Measurements from ENCODE around the gene HIVEP1.

HIVEP1 gene

GRCh38 chr6:11994875-11995461 is 17.1 kb upstream of the HIVEP1 start:
- DNase-seq = no peak

DNA sequence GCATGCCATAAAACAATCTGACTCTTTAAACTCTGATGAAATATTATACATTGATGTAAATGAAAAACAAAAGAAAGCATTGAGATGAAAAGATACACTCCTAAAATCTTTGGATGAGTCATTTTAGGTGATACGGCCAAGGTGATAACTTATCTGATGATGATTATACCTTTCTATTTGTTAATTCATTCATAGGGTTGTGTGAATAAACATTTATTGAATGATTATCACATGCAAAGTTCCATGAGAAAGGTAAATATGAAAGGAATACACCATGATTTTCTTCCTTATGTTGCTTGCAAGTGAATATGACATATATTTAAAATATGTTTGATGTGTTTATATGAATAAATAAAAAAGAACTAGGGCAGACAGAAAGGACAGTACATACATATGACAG is 15.4 kb upstream of the HIVEP1 start:
- no peak for DNase-seq

DNA sequence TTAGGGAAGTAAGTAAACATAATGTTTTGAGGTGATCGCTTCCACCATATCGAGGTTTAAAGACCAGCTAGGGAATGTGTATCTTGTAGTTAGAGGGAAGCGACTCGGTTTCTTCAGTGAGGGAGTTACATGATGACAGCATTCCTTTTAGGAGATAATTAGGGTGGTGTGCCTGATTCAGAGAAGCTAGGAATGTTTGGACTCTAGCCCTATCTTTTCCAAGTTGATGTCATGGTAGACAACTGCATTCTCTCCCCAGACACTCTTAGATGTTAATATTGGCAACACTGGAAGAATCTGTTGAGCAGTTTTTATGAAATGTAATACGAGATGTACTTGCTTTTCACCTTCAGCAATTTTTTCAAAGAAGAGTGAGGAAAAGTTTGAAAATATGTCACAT is 12.9 kb upstream of the HIVEP1 start:
- no peak for DNase-seq

GRCh38 chr6:12000174-12000573 is 11.9 kb upstream of the HIVEP1 start:
- DNase-seq = no peak

DNA sequence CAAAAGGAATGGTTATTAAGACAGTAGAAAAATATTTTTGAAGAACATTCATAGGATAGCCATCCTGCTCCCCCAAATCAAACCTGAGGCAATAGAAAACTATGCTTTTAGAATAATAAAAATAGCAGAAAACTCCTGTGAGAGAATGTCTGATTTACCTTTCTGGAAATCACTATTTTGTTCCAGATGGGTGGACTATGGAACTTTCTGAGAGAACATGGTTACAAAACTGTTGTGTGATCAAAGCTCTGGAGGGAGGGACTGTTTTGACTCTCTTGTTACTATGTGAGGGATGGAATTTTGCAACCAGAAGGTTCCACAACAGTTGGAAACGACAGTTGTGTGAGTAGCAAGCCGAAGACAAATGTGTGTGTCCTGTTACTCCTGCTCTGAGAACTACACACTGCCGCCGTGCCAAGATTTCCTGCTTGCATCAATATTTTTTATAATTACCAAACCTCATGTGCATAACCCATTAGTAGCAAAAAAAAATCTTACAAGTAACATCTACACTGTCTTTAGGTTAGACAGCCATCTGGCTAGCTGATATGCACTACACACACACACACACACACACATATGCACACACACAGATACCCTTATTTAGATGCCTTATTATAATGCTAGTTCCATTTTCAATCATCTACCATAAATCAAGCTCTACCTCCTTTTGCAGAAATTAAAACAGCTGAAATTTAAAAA is 11.0 kb upstream of the HIVEP1 start:
- DNase-seq = no peak

GRCh38 chr6:12001706-12002435 is 10.2 kb upstream of the HIVEP1 start:
- no peak for DNase-seq

- DNase-seq = no peak
Measured at GRCh38 chr6:12007473-12007872, 4.6 kb upstream of the HIVEP1 start.

DNA sequence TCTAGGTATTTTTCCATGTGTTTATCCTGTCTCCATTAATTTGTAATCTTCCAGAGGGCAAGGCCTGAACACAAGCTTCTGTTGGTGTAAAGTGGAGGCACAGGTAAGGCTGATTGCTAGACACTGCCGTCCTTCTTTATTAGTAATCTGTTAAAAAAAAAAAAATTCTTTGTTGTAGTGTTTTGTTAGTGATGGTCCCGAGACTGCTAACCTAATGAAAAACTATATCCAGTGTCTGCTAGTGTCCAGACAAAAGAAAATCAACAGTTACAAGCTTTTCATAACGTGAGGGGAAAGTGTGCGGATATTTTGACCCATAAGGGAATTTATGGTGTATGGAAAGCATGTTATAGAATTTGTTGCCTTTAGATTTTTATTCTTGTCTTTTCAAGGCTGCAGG is 4.2 kb upstream of the HIVEP1 start:
- DNase-seq = no peak

DNA sequence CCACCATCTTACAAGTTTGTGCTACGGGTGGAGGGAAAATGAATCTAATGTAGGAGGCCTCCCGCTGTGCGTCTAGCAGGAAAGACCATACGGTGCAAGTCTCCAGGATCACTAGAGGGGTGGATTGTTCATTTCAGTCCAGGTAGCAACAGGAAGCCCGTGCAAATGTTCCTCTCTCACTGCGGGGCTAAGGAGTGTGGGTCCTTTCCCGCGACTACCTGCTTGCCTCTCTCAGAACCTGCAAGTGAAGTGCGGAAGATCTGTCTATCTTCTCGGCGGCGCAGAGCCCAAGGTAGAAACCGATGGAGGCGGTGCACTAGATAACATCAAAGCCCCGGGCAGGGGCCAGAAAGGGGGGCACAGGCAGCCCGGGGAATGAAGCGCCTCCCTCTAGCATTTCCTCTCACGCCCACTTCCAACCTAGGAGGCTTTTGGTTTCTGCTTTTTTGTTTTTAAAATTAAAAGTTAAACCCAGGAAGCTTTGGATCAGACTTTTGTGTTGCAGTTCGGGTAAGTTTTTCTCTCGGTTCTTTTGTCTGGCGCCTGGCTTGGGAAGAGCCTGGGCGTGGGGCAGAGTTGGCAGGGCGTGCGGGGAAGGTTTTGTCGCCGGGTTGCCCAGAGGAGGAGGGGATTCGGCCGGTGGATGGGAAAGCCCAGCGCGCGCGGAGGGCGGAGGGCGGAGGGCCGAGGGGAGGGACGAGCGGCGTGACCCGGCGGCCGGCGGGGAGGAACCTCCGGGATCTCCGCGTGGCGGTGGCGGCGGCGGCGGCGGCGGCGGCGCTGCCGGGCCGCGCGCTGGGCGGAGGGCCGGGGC is 3.5 kb upstream of the HIVEP1 start:
- peak; percentile 51 for DNase-seq

DNA sequence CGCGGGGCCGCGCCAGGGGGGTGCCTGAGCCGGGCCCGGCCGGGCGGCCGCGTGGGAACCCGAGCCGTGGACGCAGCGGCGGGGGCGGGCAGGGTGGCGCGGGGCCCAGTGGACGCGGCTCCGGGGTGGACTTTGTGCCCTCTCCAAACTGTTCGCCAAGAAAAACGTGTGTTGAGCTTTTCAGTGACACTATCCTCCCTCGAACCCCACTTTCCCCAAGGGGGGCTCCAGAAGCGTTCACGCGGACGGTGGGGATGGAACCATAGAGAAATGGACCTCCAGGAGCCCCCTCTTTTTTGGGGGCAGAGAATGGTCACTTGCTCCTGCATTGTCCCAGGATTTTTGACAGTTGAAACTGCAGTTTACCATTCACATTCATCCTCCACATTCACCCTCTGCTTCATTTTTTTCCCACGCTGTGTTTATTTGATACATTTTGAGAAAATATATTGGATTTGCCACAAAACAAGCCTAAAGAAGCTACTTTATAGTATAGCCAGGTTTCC is 2.9 kb upstream of the HIVEP1 start:
- no peak for DNase-seq

GRCh38 chr6:12009876-12010634 is 2.1 kb upstream of the HIVEP1 start:
- DNase-seq = no peak

GRCh38 chr6:12010635-12011275 is 1.4 kb upstream of the HIVEP1 start:
- no peak for DNase-seq

GRCh38 chr6:12011276-12012037 is 655 bp upstream of the HIVEP1 start:
- DNase-seq = peak; percentile 94

DNA sequence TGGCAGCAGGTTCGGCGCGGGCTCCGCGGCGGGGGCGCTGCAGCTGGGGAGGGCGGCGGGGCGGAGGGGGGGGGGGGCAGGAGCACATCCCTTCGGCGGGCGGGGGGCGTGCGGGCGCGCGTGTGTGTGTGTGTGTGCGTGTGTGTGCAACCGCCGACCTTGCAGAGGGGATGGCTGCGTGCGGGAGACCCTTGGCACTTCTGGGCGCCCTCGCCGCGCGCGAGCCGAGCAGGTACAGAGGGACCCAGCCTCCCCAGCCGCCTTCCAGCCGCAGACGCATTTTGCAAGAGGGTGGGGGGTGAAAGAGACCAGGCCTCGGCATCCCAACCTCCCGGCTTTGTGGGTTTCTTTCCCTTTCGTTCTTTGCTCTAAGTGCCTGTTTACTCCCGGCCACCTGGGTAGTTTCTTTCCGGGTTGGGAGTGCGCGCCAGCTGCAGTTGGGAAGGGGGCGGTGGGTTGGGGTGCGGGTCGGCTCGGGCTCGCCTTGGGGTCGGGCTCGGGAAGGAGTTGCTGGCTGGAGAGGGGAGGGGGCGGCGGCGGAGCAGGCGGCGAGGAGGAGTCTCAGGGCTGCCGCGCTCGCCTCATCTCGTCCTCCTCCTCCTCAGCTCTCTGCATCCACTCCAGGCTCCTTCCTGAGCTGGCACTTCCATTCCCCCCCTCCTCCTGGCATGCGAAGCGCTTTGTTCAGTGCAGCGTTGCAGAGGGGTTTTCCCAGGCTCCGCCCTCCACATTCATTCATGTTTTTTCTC is 620 bp downstream of the HIVEP1 start:
- peak; percentile 35 for DNase-seq

DNA sequence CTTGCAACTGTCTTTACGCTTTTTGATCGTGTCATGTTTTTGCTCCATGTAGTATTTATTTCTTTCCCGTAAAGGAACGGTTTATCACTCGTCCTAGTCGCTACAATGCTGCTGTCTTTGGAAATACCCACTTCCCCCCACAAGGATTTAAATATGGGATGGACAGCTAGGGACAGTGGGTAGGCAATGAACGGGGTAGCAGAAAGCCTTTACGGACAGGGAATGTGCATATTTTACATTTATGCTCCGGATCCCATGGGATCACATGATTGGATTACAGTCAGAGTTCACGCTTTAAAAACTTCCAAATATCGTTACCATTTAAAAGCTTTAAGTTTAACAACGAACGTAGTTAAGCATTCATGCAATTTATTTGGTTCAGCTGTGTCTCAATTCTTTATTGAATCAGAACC is 1.2 kb downstream of the HIVEP1 start:
- DNase-seq = no peak

- DNase-seq = no peak
Measured at GRCh38 chr6:12014027-12014872, 2.1 kb downstream of the HIVEP1 start.

GRCh38 chr6:12014873-12015149 is 2.7 kb downstream of the HIVEP1 start:
- DNase-seq = no peak

GRCh38 chr6:12017263-12017662 is 5.2 kb downstream of the HIVEP1 start:
- no peak for DNase-seq

GRCh38 chr6:12017876-12018401 is 5.8 kb downstream of the HIVEP1 start:
- no peak for DNase-seq
